COLO668 (cell line): Measurements from ENCODE around the gene RTN3.
"Not testable (repeated sequence)": the region's sequence is repeated elsewhere in the genome, so short reads cannot be mapped to it uniquely, and the experiment has no call there.

ENCODE experiments used
- DNase-seq: peaks from one replicate; lab custom pipeline; 2025; ENCODE audit not compliant: unreplicated experiment; lab: John Stamatoyannopoulos, UW

The RTN3 gene

DNA sequence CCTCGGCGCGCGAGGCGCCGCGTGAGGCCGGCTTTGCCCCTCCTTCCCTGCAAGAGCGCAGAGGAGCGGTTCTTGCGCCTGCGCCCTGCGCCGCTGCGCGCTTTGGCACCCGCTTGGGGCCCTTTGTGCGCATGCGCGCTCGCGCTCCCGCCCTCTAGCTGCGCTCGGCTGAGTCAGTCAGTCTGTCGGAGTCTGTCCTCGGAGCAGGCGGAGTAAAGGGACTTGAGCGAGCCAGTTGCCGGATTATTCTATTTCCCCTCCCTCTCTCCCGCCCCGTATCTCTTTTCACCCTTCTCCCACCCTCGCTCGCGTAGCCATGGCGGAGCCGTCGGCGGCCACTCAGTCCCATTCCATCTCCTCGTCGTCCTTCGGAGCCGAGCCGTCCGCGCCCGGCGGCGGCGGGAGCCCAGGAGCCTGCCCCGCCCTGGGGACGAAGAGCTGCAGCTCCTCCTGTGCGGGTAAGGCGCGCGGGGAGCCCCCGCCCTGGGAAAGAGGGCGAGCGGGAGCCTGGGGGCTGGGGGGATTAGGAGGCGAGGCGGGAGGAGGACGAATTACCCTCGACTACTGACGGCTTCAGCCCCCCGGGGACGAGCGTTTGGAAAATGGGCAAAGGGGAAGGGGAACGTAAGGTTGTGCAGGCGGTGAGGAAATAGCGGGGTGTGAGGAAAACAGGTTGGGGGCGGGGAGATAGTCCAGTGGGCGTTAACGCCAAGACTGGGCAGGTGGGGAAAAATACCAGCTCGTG lies at the start of gene RTN3:
Gene RTN3, plus strand, starts transcription at position 180 of the 745 bp plus-strand sequence. Its CDS starts 137 bp downstream, at position 317.
- DNase-seq, result peak; percentile 98

DNA sequence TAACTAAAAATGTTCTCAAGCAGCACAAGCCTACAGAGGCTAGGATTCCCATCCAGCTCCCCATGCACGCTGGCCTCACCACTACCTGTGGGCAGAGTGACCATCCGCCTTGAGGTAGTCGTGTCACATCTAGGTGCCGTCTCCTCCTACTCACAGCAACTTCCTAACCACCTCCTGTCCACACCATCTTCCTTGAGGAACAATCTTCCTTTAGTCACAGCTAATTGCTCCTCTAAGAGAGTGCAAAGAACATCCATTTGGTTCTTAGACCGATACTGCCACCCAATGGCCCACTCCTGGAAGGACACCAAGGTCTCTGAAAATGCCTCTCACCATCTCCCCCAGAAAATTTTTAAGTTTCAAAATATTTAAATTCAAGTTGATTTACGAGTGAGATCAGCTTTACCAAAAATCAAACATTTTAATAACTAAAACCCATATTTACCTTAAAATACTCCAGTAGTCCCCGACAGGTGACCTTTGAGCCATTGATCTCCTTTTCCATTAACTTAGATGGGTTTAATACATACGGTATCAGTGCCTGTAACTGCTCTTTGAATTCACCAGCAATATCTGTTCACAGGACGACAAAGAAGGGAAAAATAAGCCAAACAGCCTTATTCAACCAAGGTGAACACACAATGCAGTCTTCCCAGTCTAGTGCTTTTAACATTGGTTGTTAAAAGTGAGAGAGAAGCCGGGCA lies 45.4 kb upstream of the RTN3 start:
- peak; percentile 35 for DNase-seq

GRCh38 chr11:63638436-63638835 lies 42.9 kb upstream of the RTN3 start:
- DNase-seq, result not testable (repeated sequence)

- DNase-seq, result no peak
These were observed 42.0 kb upstream of the RTN3 start for GRCh38 chr11:63639199-63639832.

- no peak for DNase-seq
These were observed 39.6 kb upstream of the RTN3 start for GRCh38 chr11:63641727-63642126.

DNA sequence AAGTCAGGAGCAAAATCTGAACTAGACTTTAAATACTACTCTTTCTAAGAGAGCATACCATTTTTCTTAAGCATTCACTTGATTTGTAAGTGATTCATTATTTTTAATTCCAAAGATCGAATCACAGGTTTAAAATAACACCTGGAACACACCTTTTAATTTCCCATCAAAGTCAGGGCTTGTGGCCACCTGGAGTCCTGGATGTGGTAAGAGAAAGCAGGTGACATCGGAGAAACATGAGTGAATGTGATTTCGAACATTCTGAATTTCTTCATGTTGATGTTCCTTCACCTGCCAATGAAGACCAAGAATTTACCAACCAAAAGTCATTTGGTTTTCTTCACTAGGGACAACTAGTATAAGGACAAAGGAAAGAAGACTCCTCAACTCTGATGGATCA lies 38.1 kb upstream of the RTN3 start:
- no peak for DNase-seq

DNA sequence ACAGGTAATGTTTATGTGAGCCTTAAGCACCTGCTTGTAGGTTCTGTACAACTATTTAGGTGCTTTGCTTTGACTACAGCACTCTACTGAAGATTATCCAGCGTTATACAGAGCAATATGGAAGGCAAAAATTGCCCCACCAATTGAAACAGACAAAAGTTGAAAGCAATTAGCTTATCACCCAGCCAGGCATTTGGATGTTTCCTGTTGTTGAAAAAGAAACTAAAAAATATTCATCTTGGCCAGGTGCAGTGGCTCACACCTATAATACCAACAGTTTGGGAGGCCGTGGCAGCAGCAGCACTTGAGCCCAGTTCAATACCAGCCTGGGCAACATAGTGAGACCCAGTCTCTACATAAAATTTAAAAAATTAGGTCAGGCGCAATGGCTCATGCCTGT lies 28.6 kb upstream of the RTN3 start:
- no peak for DNase-seq

GRCh38 chr11:63660972-63661371 lies 20.3 kb upstream of the RTN3 start:
- no peak for DNase-seq

DNA sequence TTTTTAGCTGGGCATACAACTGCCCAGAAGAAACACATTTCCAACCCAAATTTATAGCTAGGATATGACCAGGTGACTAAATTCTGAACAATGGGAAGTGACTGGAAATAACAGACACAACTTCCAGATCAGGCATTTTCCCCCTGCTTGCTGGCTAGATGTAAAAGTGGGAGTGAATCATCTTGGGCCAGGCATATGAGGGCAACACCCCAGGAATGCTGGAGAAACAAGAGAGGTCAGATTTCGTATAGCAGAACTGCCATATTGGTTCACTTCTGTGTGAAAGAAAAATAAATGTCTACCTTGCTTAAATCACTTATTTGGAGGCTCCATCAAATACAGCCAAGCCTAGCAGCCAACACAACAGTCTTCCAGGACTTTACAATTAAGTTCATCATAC lies 17.5 kb upstream of the RTN3 start:
- DNase-seq, result no peak

- no peak for DNase-seq
These were observed 14.4 kb upstream of the RTN3 start for GRCh38 chr11:63666874-63667273.

GRCh38 chr11:63667995-63668795 lies 13.1 kb upstream of the RTN3 start:
- DNase-seq, result no peak

- no peak for DNase-seq
These were observed 11.2 kb upstream of the RTN3 start for GRCh38 chr11:63670096-63670432.

GRCh38 chr11:63670433-63671321 lies 10.6 kb upstream of the RTN3 start:
- DNase-seq, result peak; percentile 76

- peak; percentile 97 for DNase-seq
These were observed 9.8 kb upstream of the RTN3 start, which contains the start of gene ATL3 for GRCh38 chr11:63671322-63672155. Gene ATL3, minus strand, starts transcription at chr11:63671376. Its CDS starts 41 bp downstream, at chr11:63671335.

GRCh38 chr11:63672156-63672463 lies 9.2 kb upstream of the RTN3 start:
- DNase-seq, result no peak

GRCh38 chr11:63672936-63673539 lies 8.3 kb upstream of the RTN3 start:
- no peak for DNase-seq

GRCh38 chr11:63673579-63673978 lies 7.7 kb upstream of the RTN3 start:
- DNase-seq, result no peak

DNA sequence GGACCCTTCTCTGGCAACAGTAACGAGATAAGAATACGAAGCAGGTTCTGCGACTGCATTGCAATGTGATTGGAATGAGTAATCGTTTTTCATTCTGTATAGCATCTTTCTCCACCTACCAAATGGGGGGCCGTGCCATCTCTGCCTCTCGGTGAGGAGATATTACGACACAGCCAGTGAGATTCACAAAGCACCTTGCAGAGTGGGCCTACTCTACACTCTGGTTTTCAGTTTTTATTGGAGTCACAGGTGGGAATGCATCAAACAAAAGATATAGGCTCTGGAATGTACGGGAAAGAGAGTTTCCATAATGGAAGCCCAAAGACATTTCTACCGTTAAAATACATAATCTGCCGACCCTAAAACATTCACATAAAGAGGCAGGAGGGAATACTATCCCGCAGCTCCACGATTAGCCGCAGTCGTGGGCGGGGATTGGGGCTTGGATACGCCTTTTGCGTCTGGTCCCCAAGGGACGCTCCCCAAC lies 423 bp upstream of the RTN3 start:
- no peak for DNase-seq
